Psoas muscle (tissue), 8 donors: ENCODE results near the gene WASHC3. TPM values are rescaled to one million over a fixed set of nuclear protein-coding genes. Genes with fewer than 3 reads are reported as not detected.
A peak's percentile ranks its signal among the peaks of the same experiment; 100 is the strongest.

Source experiments
- ATAC-seq, 4 donors: fragments of 200-7000 bp; cut with Tn5 transposase; one replicate each; pipeline ENCODE4 v1.9.1; 2020; ENCODE audit warnings: moderate library complexity in 3 of 4, mild to moderate bottlenecking in 2 of 4
- DNase-seq, 2 donors: peaks; one replicate each; pipeline ENCODE4 v3.0.0-alpha.2; 2020
- H3K27ac ChIP-seq: fragments of 200-600 bp; one replicate; pipeline ENCODE4 v1.8.0; 2022
- H3K27me3 ChIP-seq, 3 donors: fragments of 200-600 bp in 1 of 3; one replicate each; pipeline versions ENCODE4 v1.6.1 to v1.8.0; 2013 to 2022; ENCODE audit warnings: low read length in 2 of 3, mild to moderate bottlenecking in 2 of 3, moderate library complexity in 1 of 3; ENCODE audit not compliant: insufficient read depth in 3 of 3
- H3K36me3 ChIP-seq, 2 donors: fragments of 200-600 bp in 1 of 2; one replicate each; pipeline versions ENCODE4 v1.6.1 to v1.8.0; 2013 to 2022; ENCODE audit warnings: low read depth in 1 of 2, mild to moderate bottlenecking in 1 of 2, moderate library complexity in 1 of 2; ENCODE audit not compliant: insufficient read depth in 1 of 2
- H3K4me1 ChIP-seq: fragments of 200-600 bp; one replicate; pipeline ENCODE4 v1.8.0; 2022
- H3K4me3 ChIP-seq: fragments of 200-600 bp; one replicate; pipeline ENCODE4 v1.8.0; 2022; ENCODE audit warnings: mild to moderate bottlenecking
- H3K9me3 ChIP-seq: fragments of 200-600 bp; one replicate; pipeline ENCODE4 v1.8.0; 2022
- CTCF ChIP-seq: fragments of 200-600 bp; IDR thresholded peaks from one replicate; pipeline ENCODE4 v1.8.0; 2022; ENCODE audit warnings: antibody characterized with exemption
- WGBS, 3 donors: extraction: QIAGEN DNeasy Blood & Tissue Kit; methylation state at CpG; one replicate each; pipeline versions ENCODE4 v1.1.6 to v1.1.7; 2013; 5-methylcytosine and 5-hydroxymethylcytosine counted together
- intact Hi-C, 2 donors: fragments of 100-400 bp; cut with DNase I; formaldehyde crosslinking; loops; one replicate each; pipeline versions ENCODE4 v1.11.0 to v1.14.2; 2022
- long read RNA-seq, 2 donors: library from polyadenylated mRNA; unstranded; transcript quantifications; one replicate each; pipeline ENCODE4 v2.0.0, GENCODE V29; 2021
- polyA plus RNA-seq, 3 donors: library from polyadenylated mRNA; stranded (reverse); fragments of 200-250 nt; gene quantifications; one replicate each; pipeline ENCODE4 v1.2.3, GENCODE V29; 2013
- total RNA-seq, 4 donors: library from RNA; stranded (reverse); fragmentation: NEBNext Ultra II Directional in 2 of 4; extraction: Animal tissue kit (Norgen Biotek cat#: 25700) in 2 of 4; gene quantifications; one replicate each; pipeline versions ENCODE4 v1.2.1 to v1.2.4, GENCODE V29; 2021 to 2023
- donor health status: healthy with polysubstance abuse.
- donor health status: DM: no; HTN: no; CAD: no; lungs with moderate emphysema.
- donor health status: Bipolar disorder and iron deficiency.
- donor health status: healthy.
- donor health status: DM: yes; HTN: yes; CAD: no.
- donor health status: DM: no; HTN: no; CAD: no.
- donor health status: DM: no; HTN: no; CAD: no.
- donor health status: DM: yes; HTN: yes; CAD: no.

Gene WASHC3
- total RNA-seq = 10 to 100 TPM; 30.5 to 33.5 (median 31.9) TPM
- polyA plus RNA-seq = 10 to 100 TPM; 25.6 to 71.2 (median 43.1) TPM
- long read RNA-seq, donor 1, transcript WASHC3-201 (7 exons, 916 nt) = major isoform, 11 of 18 reads
- long read RNA-seq, donor 1, partial matches to known transcripts = 0 of 18 reads
- long read RNA-seq, donor 1, other reads (novel, unspliced or antisense) = 3 of 18 reads
- long read RNA-seq, donor 2, transcript WASHC3-201 (7 exons, 916 nt) = major isoform, 13 of 32 reads
- long read RNA-seq, donor 2, partial matches to known transcripts = 1 of 32 reads
- long read RNA-seq, donor 2, other reads (novel, unspliced or antisense) = 16 of 32 reads

GRCh38 chr12:102061560-102062418 is at the start of gene WASHC3:
Gene WASHC3, minus strand, starts transcription at chr12:102061991. Its CDS starts 29 bp downstream, at chr12:102061962.
- Histone ChIP-seq H3K9me3 (no peaks in the 10 kb centered on the region), H3K4me1 (no peaks in the 10 kb centered on the region), H3K36me3 (peaks cover 0 to 37% of the 10 kb centered on the region in 2 donors), H3K4me3 (peak within 1 kb of the TSS; percentile 76), H3K27ac (peak within 1 kb of the TSS; percentile 83), H3K27me3 (no peaks in the 10 kb centered on the region)
- no peak for TF ChIP-seq CTCF
- 1 to 2% (median 2%) methylated on average over 44 of the region's 44 CpGs for WGBS, 3 donors
- DNase-seq (peak; percentile 96 to 97), ATAC-seq (peak; percentile 97 to 99 (median 98))
- intact Hi-C loops = loop anchor here (5.0 kb wide), 2 partner anchors 56 to 61 kb away; partner anchors contain the start of genes NUP37 (in 1 of the 2) and PARPBP (in 1 of the 2)

DNA sequence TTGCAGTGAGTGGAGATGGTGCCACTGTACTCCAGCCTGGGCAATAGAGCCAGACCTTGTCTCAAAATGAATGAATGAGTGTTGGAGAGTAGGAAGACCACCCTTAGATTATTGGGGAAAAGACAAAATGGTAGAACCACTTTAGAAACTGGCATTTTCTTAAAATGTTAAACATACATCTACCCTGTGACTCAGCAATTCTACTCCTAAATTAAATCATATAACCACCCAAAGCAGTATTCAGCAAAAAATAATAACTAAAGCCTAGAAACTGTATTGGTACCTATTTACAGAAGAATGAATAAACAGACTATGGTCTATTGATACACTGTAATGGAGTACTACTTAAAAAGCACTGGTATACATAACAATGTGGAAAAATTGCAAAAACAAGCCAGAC is 49.0 kb upstream of the WASHC3 start:
- DNase-seq (no peak), ATAC-seq (no peak)
- TF ChIP-seq CTCF = no peak
- Histone ChIP-seq H3K36me3 (peaks cover 2 to 65% of the 10 kb centered on the region in 2 donors), H3K9me3 (no peaks in the 10 kb centered on the region), H3K4me3 (no peak overlapping the region), H3K4me1 (no peaks in the 10 kb centered on the region), H3K27ac (no peak overlapping the region), H3K27me3 (no peaks in the 10 kb centered on the region)
- intact Hi-C loops = loop anchor here in 1 of 2 donors (10.0 kb wide), 1 partner anchor 176 kb away; no protein-coding TSS in a partner anchor

DNA sequence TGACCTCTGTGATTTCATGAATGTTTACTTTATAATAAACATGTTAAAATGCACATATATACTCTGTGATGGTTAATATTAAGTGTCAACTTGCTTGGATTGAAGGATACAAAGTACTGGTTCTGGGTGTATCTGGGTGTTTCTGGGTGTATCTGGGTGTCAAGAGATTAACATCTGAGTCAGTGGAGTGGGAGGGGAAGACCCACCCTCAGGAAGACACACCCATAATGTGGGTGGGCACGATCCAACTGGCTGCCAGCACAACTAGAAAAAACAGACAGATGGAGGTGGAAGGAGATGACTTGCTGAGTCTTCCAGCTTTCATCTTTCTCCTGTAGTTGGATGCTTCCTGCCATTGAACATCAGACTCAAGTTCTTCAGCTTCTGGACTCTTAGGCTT is 46.2 kb upstream of the WASHC3 start:
- 63 to 82% (median 75%) methylated on average over 1 of the region's 1 CpG for WGBS, 3 donors
- intact Hi-C loops = no loop called here
- no peak overlapping the region for H3K4me3 ChIP-seq
- no peaks in the 10 kb centered on the region for H3K9me3 ChIP-seq
- no peak overlapping the region for H3K27ac ChIP-seq
- ATAC-seq = no peak
- H3K4me1 ChIP-seq = no peaks in the 10 kb centered on the region
- no peak for DNase-seq
- H3K36me3 ChIP-seq = peaks cover 2 to 71% of the 10 kb centered on the region in 2 donors
- no peaks in the 10 kb centered on the region for H3K27me3 ChIP-seq
- TF ChIP-seq CTCF = no peak

GRCh38 chr12:102106905-102107304 is 45.1 kb upstream of the WASHC3 start:
- H3K4me3 ChIP-seq = no peak overlapping the region
- TF ChIP-seq CTCF = no peak
- DNase-seq = no peak
- no peaks in the 10 kb centered on the region for H3K27me3 ChIP-seq
- H3K4me1 ChIP-seq = no peaks in the 10 kb centered on the region
- 91 to 99% (median 96%) methylated on average over 3 of the region's 3 CpGs for WGBS, 3 donors
- peaks cover 2 to 74% of the 10 kb centered on the region in 2 donors for H3K36me3 ChIP-seq
- intact Hi-C loops = no loop called here
- ATAC-seq = no peak
- H3K9me3 ChIP-seq = no peaks in the 10 kb centered on the region
- H3K27ac ChIP-seq = no peak overlapping the region
